ENCODE measurements around the gene TAOK1.

The TAOK1 gene

DNA sequence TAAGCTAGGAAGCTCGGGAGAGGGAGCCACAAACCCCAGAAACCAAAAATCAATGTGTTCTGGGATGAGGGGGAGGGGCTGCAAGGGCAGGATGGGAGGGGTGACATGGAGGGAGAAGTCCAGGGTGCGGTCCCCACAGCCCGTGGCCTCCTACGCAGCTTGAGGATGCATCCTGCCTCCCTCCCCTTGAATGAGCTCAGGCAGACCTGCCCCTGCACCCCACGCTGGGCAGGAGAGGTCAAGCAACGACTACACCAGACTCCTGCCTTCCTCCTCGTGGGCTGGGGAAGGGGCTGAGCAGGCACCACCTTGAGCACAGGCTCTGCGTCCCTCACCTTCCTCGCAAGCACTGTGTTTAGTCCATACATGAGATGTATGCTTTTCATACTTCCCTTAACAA, 206.6 kb downstream of the TAOK1 start:
- no peak for DNase-seq

DNA sequence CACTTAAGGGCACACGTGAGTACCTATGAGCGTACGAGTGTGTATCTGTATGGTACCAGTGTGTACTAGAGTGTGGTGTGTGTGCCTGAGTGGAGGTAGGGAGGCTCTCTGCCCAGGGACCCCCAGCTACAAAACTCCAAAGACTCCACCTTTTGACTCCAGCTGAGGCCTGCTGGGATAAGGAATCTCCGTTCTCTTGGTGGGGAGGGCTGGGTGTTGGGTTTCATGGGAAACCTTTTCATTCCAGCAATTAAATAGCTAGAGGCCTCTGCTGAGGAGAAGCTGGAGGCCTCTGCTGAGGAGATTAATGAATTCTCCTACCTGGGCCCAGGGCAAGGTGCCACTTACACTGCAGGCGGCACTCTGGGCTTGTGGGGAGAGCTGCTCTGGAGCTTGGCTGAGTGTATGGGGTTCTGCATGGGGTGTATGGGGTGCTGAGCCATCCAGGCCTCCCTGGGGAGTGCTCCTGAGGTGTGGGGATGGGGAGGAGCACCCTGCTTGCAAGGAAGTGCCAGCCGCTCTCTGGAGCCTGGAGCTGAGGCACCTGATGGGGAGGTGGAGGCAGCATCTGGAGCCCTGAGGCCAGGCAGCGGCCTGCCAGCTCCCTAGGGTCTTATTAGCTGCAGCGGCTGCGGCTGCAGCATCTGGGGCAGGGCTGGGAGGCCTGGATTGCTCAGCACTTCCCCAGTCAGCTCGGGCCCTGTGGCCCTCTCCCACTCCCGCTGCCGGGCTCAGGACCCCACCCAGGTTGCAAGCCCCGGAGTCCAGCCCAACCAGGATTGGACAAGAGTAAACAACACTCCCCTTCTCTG, 207.4 kb downstream of the TAOK1 start:
- DNase-seq: no peak
